GM21786 (cell line): Measurements from ENCODE around the gene CCDC183.
"Not testable (repeated sequence)": the region's sequence is repeated elsewhere in the genome, so short reads cannot be mapped to it uniquely, and the experiment has no call there.

Experiments
- ATAC-seq: cut with Tn5 transposase; IDR thresholded peaks from one replicate; pipeline ENCODE4 v1.9.1; 2021; ENCODE audit not compliant: unreplicated experiment

Gene CCDC183

GRCh38 chr9:136823136-136824046 is 27.3 kb downstream of the CCDC183 start:
- no peak for ATAC-seq

- no peak for ATAC-seq
Measured at GRCh38 chr9:136824496-136825225, 28.5 kb downstream of the CCDC183 start.

- ATAC-seq, result no peak
Measured at GRCh38 chr9:136825295-136826187, 29.4 kb downstream of the CCDC183 start.

GRCh38 chr9:136826188-136826541 is 30.0 kb downstream of the CCDC183 start:
- no peak for ATAC-seq

- no peak for ATAC-seq
Measured at GRCh38 chr9:136826703-136827582, 30.8 kb downstream of the CCDC183 start.

- ATAC-seq, result no peak
Measured at GRCh38 chr9:136827794-136828473, 31.8 kb downstream of the CCDC183 start.

GRCh38 chr9:136828474-136829140 is 32.5 kb downstream of the CCDC183 start:
- ATAC-seq, result no peak

- ATAC-seq, result no peak
Measured at GRCh38 chr9:136829412-136829811, 33.3 kb downstream of the CCDC183 start.

GRCh38 chr9:136829981-136830885 is 34.1 kb downstream of the CCDC183 start:
- ATAC-seq, result no peak

GRCh38 chr9:136831002-136831719 is 35.0 kb downstream of the CCDC183 start:
- ATAC-seq, result no peak

GRCh38 chr9:136831720-136832104 is 35.6 kb downstream of the CCDC183 start:
- ATAC-seq, result no peak

- no peak for ATAC-seq
Measured at GRCh38 chr9:136832581-136832980, 36.4 kb downstream of the CCDC183 start.

- not testable (repeated sequence) for ATAC-seq
Measured at GRCh38 chr9:136833381-136834048, 37.4 kb downstream of the CCDC183 start.

- ATAC-seq, result no peak
Measured at GRCh38 chr9:136835162-136835931, 39.2 kb downstream of the CCDC183 start.

- no peak for ATAC-seq
Measured at GRCh38 chr9:136835932-136836904, 40.1 kb downstream of the CCDC183 start.
